Epithelial cell of proximal tubule (primary cell): ENCODE data around the gene ATG13. TPM values are rescaled to one million over a fixed set of nuclear protein-coding genes. Genes with fewer than 3 reads are reported as not detected.

Experiments used
- DNase-seq: peaks from one replicate; pipeline ENCODE4 v3.0.0-alpha.2; 2011; ENCODE audit warnings: low read depth
- H3K4me3 ChIP-seq: 2 replicates; pipeline ENCODE4 v1.5.1; 2011; ENCODE audit warnings: low read depth, mild to moderate bottlenecking, low read length
- total RNA-seq: library from RNA; depleted of rRNA; stranded (reverse); fragments of >200 nt; gene quantifications from 2 replicates; pipeline ENCODE4 v1.2.3, GENCODE V29; 2015
- TF ChIP-seq, protein P1 (sequence below): conservative IDR thresholded peaks from 2 replicates; pipeline ENCODE4 v1.5.1; 2012; ENCODE audit warnings: low read depth, mild to moderate bottlenecking, low read length

ATG13 gene
- total RNA-seq, 1 donor from 2014 or later: 52.9 TPM

GRCh38 chr11:46718155-46719019 is 101.0 kb downstream of the ATG13 start:
- DNase-seq: no peak
- TF ChIP-seq, protein P1, sequence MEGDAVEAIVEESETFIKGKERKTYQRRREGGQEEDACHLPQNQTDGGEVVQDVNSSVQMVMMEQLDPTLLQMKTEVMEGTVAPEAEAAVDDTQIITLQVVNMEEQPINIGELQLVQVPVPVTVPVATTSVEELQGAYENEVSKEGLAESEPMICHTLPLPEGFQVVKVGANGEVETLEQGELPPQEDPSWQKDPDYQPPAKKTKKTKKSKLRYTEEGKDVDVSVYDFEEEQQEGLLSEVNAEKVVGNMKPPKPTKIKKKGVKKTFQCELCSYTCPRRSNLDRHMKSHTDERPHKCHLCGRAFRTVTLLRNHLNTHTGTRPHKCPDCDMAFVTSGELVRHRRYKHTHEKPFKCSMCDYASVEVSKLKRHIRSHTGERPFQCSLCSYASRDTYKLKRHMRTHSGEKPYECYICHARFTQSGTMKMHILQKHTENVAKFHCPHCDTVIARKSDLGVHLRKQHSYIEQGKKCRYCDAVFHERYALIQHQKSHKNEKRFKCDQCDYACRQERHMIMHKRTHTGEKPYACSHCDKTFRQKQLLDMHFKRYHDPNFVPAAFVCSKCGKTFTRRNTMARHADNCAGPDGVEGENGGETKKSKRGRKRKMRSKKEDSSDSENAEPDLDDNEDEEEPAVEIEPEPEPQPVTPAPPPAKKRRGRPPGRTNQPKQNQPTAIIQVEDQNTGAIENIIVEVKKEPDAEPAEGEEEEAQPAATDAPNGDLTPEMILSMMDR: no peak
- H3K4me3 ChIP-seq: no peak overlapping the region

GRCh38 chr11:46719048-46719542 is 101.7 kb downstream of the ATG13 start, which contains the start of gene F2:
F2 (plus strand) TSS chr11:46719213; CDS start chr11:46719236, 23 bp downstream.
- H3K4me3 ChIP-seq: no peak within 1 kb of the TSS
- DNase-seq: no peak
- TF ChIP-seq, protein P1: no peak

GRCh38 chr11:46719543-46720218 is 102.3 kb downstream of the ATG13 start:
- TF ChIP-seq, protein P1: no peak
- H3K4me3 ChIP-seq: no peak overlapping the region
- DNase-seq: no peak

GRCh38 chr11:46721286-46721685 is 103.9 kb downstream of the ATG13 start:
- TF ChIP-seq, protein P1: no peak
- H3K4me3 ChIP-seq: no peak overlapping the region
- DNase-seq: no peak

DNA sequence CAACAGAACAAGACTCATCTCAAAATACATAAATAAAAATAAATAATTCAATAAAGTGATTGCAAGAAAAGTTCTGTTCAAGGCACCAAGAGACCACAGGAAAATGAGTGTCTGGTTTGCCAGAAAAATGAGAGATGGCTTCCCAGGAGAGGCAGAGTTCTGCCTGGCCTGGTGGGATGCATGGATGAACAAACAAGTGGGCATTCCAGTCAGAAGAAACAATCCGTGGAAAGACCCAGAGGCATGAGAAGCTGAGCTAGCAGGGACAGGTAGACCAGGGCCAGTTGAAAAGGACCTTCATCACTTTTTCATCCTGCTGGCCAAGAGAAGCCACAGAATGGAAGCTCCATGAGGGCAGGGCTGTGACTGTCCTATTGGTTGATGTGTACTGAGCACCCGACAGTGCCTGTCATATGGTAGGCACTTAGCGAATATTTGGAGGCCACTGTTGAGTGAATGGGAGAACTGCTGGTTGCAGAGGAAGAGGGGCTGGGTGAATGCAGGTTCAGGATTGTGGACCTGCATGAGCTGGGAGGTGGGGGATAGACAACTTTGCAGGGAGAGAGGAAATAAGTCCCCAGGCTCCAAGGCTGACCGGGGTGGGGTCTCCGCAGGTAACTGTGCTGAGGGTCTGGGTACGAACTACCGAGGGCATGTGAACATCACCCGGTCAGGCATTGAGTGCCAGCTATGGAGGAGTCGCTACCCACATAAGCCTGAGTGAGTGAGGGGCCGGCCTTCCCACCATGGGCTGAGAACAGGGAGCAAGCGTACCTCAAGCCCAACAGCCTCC is 105.4 kb downstream of the ATG13 start:
- no peak overlapping the region for H3K4me3 ChIP-seq
- DNase-seq: no peak
- TF ChIP-seq, protein P1: no peak

DNA sequence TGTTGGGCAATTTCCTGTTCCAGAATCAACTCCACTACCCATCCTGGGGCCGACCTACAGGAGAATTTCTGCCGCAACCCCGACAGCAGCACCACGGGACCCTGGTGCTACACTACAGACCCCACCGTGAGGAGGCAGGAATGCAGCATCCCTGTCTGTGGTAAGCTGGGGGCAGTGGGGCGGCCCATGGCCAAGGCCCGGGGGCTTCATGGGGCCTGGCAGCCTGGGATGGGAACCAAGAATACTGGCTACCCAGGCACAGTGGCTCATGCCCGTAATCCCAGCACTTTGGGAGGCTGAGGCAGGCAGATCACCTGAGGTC is 106.0 kb downstream of the ATG13 start:
- TF ChIP-seq, protein P1: no peak

More for the DNA sequence above, 106.0 kb downstream of the ATG13 start:
- H3K4me3 ChIP-seq: no peak overlapping the region
- no peak for DNase-seq
